Measurements from ENCODE around the gene PRKAR2A. TPM values are rescaled to one million over a fixed set of nuclear protein-coding genes. Genes with fewer than 3 reads are reported as not detected.

PRKAR2A gene
- total RNA-seq, 1 donor from 2014 or later = 34.5 TPM

GRCh38 chr3:48711727-48712126 lies 135.9 kb downstream of the PRKAR2A start:
- DNase-seq (ENCODE audit: low spot score, unreplicated experiment) = no peak
- Mint-ChIP-seq H3K36me3 (ENCODE audit: insufficient read depth) (peaks cover 26% of the 10 kb centered on the region), H3K9me3 (ENCODE audit: low read depth) (no peaks in the 10 kb centered on the region), H3K27me3 (no peaks in the 10 kb centered on the region), H3K4me1 (ENCODE audit: low read depth) (peaks cover 42% of the 10 kb centered on the region), H3K27ac (peak overlapping the region; percentile 95), H3K4me3 (ENCODE audit: low read depth) (no peak overlapping the region)
- no peak for TF ChIP-seq CTCF (IDR thresholded peaks at IDR 0.05; ENCODE audit: unreplicated experiment)

- Mint-ChIP-seq H3K27me3 (no peaks in the 10 kb centered on the region), H3K4me3 (ENCODE audit: low read depth) (no peak overlapping the region), H3K9me3 (ENCODE audit: low read depth) (no peaks in the 10 kb centered on the region), H3K4me1 (ENCODE audit: low read depth) (peaks cover 25% of the 10 kb centered on the region), H3K36me3 (ENCODE audit: insufficient read depth) (peaks cover 30% of the 10 kb centered on the region), H3K27ac (peak overlapping the region; percentile 90)
- TF ChIP-seq CTCF (IDR thresholded peaks at IDR 0.05; ENCODE audit: unreplicated experiment) = no peak
- DNase-seq (ENCODE audit: low spot score, unreplicated experiment) = no peak
Observed at GRCh38 chr3:48709051-48709461, 138.6 kb downstream of the PRKAR2A start.

GRCh38 chr3:48708481-48708889 lies 139.2 kb downstream of the PRKAR2A start:
- peak overlapping the region; percentile 90 for H3K27ac Mint-ChIP-seq
- H3K27me3 Mint-ChIP-seq = no peaks in the 10 kb centered on the region
- TF ChIP-seq CTCF (IDR thresholded peaks at IDR 0.05; ENCODE audit: unreplicated experiment) = no peak
- H3K4me3 Mint-ChIP-seq (ENCODE audit: low read depth) = no peak overlapping the region
- no peak for DNase-seq (ENCODE audit: low spot score, unreplicated experiment)
- H3K36me3 Mint-ChIP-seq (ENCODE audit: insufficient read depth) = peaks cover 30% of the 10 kb centered on the region
- H3K4me1 Mint-ChIP-seq (ENCODE audit: low read depth) = peaks cover 24% of the 10 kb centered on the region
- H3K9me3 Mint-ChIP-seq (ENCODE audit: low read depth) = no peaks in the 10 kb centered on the region

- no peak for DNase-seq (ENCODE audit: low spot score, unreplicated experiment)
- TF ChIP-seq CTCF (IDR thresholded peaks at IDR 0.05; ENCODE audit: unreplicated experiment) = no peak
- peak overlapping the region; percentile 74 for H3K27ac Mint-ChIP-seq
- peaks cover 30% of the 10 kb centered on the region for H3K36me3 Mint-ChIP-seq (ENCODE audit: insufficient read depth)
- peaks cover 21% of the 10 kb centered on the region for H3K4me1 Mint-ChIP-seq (ENCODE audit: low read depth)
- no peaks in the 10 kb centered on the region for H3K27me3 Mint-ChIP-seq
- no peaks in the 10 kb centered on the region for H3K9me3 Mint-ChIP-seq (ENCODE audit: low read depth)
- no peak overlapping the region for H3K4me3 Mint-ChIP-seq (ENCODE audit: low read depth)
Observed at GRCh38 chr3:48707157-48707556, 140.5 kb downstream of the PRKAR2A start.

GRCh38 chr3:48702320-48702920 lies 145.3 kb downstream of the PRKAR2A start:
- no peak for TF ChIP-seq CTCF (IDR thresholded peaks at IDR 0.05; ENCODE audit: unreplicated experiment)
- Mint-ChIP-seq H3K9me3 (ENCODE audit: low read depth) (no peaks in the 10 kb centered on the region), H3K4me1 (ENCODE audit: low read depth) (peaks cover 4% of the 10 kb centered on the region), H3K27ac (peak overlapping the region; percentile 85), H3K4me3 (ENCODE audit: low read depth) (no peak overlapping the region), H3K27me3 (no peaks in the 10 kb centered on the region), H3K36me3 (ENCODE audit: insufficient read depth) (peaks cover 19% of the 10 kb centered on the region)
- DNase-seq (ENCODE audit: low spot score, unreplicated experiment) = no peak
